Brain microvascular endothelial cell (primary cell): Measurements from ENCODE around the gene POU2F1.

Source experiments
- DNase-seq: peaks from one replicate; pipeline ENCODE4 v3.0.0-alpha.2; 2020
- H3K27ac ChIP-seq: fragments of 250-450 bp; sonication (Bioruptor Pico); 2 replicates; pipeline ENCODE4 v1.5.1; 2020; ENCODE audit warnings: mild to moderate bottlenecking, moderate library complexity
- H3K27me3 ChIP-seq: fragments of 250-450 bp; sonication (Bioruptor Pico); replicated peaks from 2 replicates; pipeline ENCODE4 v1.5.1; 2020; ENCODE audit warnings: mild to moderate bottlenecking
- H3K36me3 ChIP-seq: fragments of 250-450 bp; sonication (Bioruptor Pico); replicated peaks from 2 replicates; pipeline ENCODE4 v1.5.1; 2020; ENCODE audit warnings: mild to moderate bottlenecking
- H3K4me3 ChIP-seq: 2 replicates; pipeline ENCODE4 v1.5.1; 2011; ENCODE audit warnings: low read depth, mild to moderate bottlenecking, control low read depth, low read length, moderate library complexity
- in situ Hi-C: cut with HindIII; loops from 2 replicates; pipeline ENCODE4 v1.10.0; 2017; ENCODE audit warnings: low sequenced_read_pairs, low pct_ligation_motif_present
- TF ChIP-seq, protein P1 (sequence below): IDR thresholded peaks from 2 replicates; pipeline ENCODE4 v1.5.1; 2011; ENCODE audit warnings: low read depth, mild to moderate bottlenecking, moderate library complexity, low read length, control low read depth, inconsistent platforms; ENCODE audit errors: missing control alignments

The POU2F1 gene

DNA sequence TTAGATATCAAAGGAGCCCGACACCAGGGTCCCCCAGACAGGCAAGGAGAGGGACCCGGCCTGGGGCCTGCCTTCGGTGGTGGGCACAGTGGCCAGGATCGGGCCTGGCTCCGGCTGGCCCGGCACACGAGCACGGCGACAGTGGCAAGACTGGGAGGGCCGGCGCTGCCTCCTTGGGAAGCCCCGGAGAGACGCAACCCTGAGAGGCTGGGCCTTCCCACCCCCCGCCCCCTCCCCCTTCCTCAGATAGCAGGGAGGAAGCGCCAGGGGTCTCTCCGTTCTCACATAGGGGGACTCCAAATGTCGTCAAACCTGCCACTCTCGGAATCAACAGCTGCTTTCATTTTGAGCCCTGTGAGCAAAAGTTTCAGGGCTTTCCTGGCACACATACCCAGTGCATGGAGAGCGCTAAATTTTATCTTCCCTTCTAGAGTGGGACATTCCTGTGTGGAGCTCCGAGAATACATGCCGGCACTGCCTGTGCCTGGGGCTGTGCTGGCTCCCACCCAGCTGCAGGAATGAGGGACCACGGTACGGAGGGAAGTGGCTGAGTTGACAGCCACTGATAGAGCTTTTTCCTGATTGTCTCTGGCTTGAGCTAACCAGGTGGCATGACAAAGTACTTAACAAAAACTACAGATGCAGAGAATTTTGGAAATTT, 235.2 kb downstream of the POU2F1 start:
- in situ Hi-C loops = no loop called here
- Histone ChIP-seq H3K27ac (no peak overlapping the region), H3K27me3 (peaks cover 2% of the 10 kb centered on the region), H3K36me3 (no peaks in the 10 kb centered on the region), H3K4me3 (peak overlapping the region; percentile 73)
- no peak for DNase-seq
- TF ChIP-seq, protein P1, sequence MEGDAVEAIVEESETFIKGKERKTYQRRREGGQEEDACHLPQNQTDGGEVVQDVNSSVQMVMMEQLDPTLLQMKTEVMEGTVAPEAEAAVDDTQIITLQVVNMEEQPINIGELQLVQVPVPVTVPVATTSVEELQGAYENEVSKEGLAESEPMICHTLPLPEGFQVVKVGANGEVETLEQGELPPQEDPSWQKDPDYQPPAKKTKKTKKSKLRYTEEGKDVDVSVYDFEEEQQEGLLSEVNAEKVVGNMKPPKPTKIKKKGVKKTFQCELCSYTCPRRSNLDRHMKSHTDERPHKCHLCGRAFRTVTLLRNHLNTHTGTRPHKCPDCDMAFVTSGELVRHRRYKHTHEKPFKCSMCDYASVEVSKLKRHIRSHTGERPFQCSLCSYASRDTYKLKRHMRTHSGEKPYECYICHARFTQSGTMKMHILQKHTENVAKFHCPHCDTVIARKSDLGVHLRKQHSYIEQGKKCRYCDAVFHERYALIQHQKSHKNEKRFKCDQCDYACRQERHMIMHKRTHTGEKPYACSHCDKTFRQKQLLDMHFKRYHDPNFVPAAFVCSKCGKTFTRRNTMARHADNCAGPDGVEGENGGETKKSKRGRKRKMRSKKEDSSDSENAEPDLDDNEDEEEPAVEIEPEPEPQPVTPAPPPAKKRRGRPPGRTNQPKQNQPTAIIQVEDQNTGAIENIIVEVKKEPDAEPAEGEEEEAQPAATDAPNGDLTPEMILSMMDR = no peak

DNA sequence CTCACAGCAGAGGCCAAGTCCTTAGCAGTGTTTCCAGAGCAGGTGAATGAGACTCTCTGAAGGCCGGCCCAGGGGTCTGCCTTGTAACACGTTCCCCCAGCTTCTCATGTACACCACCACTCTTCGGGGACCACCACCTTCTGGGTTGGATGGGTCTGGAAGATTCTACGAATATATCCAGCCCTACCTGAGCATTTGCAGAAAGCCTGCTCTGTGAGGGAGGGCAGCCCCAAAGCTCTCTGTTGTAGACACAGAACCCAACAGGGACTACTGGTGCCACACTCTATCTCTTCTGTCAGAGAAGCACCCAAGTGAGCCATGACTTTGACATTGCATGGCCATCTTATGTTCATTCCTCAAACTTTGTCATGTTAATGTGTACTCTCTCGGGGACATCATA, 235.8 kb downstream of the POU2F1 start:
- peaks cover 2% of the 10 kb centered on the region for H3K27me3 ChIP-seq
- H3K4me3 ChIP-seq = no peak overlapping the region
- TF ChIP-seq, protein P1 = no peak
- H3K36me3 ChIP-seq = no peaks in the 10 kb centered on the region
- in situ Hi-C loops = no loop called here
- H3K27ac ChIP-seq = no peak overlapping the region
- DNase-seq = no peak

DNA sequence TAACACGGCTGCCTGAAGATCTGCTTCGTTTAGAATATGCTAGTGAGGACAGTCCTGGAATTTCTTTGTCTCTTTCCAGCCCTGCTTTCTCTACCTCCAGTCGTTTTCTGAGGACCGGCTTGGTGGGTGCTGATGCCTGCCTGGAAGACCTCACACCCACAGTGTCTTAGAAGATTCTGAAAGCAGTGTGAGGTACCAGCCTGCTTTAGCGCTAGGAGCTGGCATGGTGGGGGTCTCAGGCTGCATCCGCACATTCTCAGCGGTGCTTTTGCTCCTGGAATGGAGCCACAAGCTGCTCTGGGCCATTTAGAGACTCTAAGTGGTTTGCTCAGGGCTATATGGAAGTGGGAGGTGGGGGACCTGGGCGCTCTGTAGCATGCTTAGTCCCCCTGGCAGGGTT, 236.2 kb downstream of the POU2F1 start:
- Histone ChIP-seq H3K27ac (no peak overlapping the region), H3K27me3 (peaks cover 2% of the 10 kb centered on the region), H3K4me3 (no peak overlapping the region), H3K36me3 (no peaks in the 10 kb centered on the region)
- in situ Hi-C loops = no loop called here
- TF ChIP-seq, protein P1 = no peak
- DNase-seq = no peak

DNA sequence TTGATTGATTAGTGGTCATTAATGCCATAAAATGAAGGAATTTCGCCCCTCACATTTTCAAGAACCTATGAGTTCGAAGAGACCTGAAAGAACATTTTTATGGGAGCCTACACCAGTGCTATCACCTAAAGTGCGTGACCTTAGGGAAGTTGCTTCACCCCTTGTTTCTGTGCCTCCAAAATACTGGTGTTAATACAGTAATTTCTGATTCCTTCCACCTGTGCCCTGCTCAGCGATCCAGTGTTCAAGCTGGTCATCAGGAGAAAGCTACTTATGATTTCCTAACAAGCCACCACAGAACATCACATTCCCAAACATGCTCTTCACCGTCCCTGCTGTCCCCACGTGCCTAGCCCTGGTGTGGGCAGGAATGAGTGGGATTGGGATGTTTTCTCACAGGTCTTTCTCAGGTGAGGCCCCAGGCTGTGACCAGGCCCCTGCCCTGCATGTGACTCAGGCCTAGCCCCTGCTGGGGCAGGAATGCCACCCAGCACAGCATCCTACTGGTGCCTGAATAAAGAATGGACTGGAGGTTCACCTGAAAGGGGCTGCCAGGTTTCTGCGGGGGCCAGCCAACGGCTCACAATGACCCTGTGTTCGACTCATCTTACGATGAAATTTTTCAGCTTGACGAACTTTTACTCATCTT, 237.4 kb downstream of the POU2F1 start:
- Histone ChIP-seq H3K27ac (no peak overlapping the region), H3K36me3 (no peaks in the 10 kb centered on the region), H3K27me3 (peaks cover 2% of the 10 kb centered on the region), H3K4me3 (no peak overlapping the region)
- DNase-seq = no peak
- in situ Hi-C loops = no loop called here
- TF ChIP-seq, protein P1 = no peak

DNA sequence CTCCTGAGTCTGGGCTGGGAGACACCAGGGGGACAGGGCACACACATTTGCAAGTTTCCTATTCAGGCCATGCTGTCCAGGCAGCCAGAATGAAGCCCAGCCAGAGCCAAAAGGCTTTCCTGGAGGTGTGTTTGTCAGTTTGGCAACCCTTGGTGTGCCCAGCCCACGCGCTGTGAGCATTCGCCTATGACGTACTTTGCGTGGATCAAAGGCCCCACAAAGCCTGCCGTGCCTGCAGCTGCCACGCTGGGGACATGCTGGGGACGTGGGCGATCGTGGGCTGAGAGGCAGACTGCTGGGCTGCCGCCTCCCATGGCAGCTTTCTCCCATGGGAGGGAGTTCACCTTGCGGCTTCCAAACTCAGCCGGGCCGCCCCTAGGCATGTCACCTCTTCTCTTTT, 240.2 kb downstream of the POU2F1 start:
- H3K27me3 ChIP-seq = peaks cover 2% of the 10 kb centered on the region
- TF ChIP-seq, protein P1 = no peak
- H3K36me3 ChIP-seq = no peaks in the 10 kb centered on the region
- no peak for DNase-seq
- in situ Hi-C loops = no loop called here
- no peak overlapping the region for H3K27ac ChIP-seq
- no peak overlapping the region for H3K4me3 ChIP-seq
